Activated CD4-positive, alpha-beta T cell treated with anti-CD3 and anti-CD28 coated beads, Interleukin-2, amount 50 U/mL, for 24 hours (primary cell): ENCODE data around the gene AKAP1.
A peak's percentile ranks its signal among the peaks of the same experiment; 100 is the strongest.

ENCODE experiments used
- DNase-seq, 2 donors: peaks; one replicate each; pipeline ENCODE4 v3.0.0-alpha.2; 2020; ENCODE audit warnings: low read depth in 1 of 2, low spot score in 1 of 2

AKAP1 gene, protein sequence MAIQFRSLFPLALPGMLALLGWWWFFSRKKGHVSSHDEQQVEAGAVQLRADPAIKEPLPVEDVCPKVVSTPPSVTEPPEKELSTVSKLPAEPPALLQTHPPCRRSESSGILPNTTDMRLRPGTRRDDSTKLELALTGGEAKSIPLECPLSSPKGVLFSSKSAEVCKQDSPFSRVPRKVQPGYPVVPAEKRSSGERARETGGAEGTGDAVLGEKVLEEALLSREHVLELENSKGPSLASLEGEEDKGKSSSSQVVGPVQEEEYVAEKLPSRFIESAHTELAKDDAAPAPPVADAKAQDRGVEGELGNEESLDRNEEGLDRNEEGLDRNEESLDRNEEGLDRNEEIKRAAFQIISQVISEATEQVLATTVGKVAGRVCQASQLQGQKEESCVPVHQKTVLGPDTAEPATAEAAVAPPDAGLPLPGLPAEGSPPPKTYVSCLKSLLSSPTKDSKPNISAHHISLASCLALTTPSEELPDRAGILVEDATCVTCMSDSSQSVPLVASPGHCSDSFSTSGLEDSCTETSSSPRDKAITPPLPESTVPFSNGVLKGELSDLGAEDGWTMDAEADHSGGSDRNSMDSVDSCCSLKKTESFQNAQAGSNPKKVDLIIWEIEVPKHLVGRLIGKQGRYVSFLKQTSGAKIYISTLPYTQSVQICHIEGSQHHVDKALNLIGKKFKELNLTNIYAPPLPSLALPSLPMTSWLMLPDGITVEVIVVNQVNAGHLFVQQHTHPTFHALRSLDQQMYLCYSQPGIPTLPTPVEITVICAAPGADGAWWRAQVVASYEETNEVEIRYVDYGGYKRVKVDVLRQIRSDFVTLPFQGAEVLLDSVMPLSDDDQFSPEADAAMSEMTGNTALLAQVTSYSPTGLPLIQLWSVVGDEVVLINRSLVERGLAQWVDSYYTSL

DNA sequence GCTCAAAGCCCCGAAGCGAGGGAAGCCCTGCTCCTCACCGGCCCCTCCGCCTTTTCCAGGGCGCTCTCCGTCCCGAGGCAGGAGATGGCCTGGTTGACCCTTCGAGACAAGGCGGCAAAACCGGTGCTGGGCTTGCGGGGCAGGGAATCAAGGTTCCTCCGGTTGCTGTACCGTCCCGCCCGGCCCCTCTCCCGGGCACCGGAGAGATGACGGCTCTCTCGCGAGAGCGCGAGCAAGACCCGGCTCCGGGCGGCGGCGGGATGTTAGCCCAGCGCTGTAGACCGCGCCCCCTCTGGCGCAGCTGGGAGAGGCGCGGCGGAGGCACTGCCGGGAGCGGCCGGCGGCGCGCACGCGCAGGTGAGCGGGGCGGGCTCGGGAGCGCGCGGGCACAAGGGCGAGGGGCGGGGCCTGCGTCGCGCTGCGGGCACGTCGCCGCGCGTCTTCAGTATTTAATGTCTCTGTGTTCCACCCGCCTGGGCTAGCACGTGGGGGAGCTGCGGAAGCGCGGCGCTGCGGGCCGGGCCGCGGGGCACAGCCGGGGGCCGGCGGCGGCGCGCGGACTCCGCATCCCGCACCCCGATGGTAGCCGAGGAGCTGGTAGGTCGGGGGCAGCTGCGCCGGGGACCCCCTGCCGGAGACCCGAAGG is at the start of gene AKAP1:
TSS of gene AKAP1 (plus strand) at position 445 of the 646 bp plus-strand sequence. CDS start 20,219 bp downstream, outside the sequence.
- peak; percentile 82 to 89 for DNase-seq

DNA sequence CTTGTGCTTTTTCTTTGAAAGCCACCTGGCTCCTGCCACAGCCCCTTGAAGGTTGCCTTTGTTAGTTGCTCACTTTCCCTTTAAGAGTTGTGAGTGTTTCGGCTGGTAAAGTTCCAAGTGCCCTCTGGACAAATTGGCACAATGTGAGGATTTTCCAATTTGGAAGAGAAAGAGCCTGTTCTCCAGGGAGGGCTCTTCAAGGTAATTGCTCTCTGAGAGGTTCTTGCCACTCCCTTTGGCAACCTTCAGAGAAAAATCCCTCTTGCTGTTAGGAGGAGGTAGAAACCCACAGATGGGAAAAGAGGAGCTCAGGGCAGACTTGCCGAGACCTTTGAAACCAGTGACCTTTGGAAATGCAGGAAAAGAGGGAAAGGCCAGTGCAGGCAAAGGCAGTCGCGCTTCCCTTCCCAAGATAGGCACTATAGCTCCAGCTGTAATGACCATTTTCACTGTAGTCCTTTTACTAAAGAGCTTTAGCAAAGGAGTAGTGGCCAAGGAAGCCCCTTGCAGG is 49.0 kb upstream of the AKAP1 start:
- no peak for DNase-seq

DNA sequence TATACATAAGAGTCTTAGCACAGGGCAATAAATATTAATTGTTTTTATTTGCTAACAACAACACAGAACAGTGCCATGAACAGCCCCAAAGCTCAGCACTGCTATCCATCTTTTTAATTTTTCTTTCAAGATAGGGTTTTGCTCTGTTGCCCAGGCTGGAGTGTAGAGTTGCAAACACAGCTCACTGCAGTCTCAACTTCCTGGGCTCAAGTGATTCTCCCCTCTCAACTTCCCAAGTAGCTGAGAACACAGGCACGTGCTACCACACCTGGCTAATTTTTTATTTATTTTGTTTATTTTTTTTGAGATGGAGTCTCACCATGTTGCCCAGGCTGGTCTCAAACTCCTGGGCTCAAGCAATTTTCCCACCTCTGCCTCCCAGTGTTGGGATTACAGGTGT is 47.6 kb upstream of the AKAP1 start:
- DNase-seq = no peak

DNA sequence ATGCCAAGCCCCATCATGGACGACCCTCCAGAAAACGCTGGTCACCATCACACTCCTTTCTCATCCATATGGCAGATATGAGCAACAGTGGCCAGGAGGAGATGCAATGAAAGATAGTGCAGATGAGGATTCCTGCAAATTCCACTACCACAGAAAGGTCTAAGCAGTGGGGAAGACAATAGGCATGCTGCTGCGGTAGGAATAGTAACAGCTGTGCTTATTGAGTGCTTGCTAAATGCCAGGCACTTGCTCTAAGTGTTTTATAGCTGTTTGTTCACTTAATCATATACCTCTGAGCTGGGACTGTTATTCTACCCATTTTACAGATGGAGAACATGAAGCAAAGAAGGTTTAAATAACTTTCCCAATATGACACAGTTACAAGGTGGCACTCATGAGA is 46.6 kb upstream of the AKAP1 start:
- DNase-seq = no peak

DNA sequence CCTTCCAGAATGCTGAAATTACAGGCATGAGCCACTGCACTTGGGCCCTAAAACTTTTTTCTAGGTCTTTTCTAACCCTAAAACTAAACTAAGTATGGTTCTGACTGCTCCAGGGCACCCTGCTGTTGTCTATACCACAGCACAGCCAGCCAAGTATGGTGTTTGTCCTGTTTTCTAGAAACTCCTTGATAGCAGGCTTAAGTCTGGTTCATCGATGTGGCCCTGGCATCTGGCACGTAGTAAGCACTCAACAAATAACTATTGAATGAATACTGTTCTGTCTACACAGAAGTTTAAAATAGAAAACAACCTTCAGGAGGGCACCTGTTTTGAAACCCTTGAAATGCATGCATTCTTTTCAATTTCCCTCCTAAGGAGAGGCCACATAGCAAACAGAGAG is 44.5 kb upstream of the AKAP1 start:
- DNase-seq = no peak

DNA sequence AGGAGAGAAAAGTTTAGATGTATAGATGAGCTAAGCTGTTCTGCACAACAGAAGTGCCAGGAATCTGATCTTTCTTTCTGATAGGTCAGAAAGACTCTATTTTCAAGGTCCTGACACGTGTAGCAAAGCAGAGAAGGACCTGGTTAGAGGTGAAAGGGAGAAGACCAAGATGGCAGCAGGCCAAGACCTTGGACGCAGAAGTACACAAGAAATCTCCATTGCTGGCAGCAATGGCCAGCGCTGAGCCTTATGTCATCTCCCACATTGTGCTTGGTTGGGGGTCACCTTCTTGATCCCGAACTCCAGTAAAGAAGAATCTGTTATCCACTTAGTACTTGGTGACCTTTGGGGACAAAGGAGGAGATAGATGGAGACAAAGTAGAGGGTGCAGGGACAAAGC is 41.8 kb upstream of the AKAP1 start:
- DNase-seq = no peak

DNA sequence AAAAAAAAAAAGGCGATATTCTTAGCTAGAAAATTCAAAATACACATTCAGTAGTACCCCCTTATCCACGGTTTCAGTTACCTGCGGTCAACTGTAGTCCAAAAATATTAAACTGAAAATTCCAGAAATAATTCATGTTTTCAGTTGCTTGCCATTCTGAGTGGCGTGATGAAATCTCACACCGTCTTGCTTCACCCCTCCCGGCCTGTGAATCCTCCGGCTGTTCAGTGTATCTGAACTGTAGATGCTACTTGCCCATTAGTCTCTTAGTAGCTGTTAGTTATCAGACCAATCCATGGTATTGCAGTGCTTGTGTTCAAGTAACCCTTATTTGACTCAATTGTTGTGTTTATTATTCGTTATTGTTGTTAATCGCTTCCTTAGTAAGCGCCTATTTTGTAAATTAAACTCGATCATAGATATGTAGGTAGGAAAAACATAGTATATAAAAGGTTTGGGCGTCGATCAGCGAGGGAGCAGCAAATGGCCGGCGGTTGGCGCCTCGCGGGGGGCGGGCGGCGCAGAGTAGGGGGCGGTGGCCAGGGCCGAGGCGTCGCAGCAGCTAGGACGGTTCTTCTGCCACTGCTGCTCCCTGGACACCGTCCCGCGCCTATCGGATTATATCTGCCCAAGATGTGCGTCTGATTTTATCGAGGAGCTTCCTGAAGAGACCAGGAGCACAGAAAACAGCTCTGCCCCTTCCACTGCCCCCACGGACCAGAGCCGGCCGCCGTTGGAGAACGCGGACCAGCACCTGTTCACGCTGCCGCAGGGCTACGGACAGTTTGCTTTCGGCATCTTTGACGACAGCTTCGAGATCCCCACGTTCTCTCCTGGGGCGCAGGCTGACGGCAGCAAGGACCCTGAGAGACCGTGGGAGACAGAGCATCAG is 39.8 kb upstream of the AKAP1 start:
- no peak for DNase-seq

DNA sequence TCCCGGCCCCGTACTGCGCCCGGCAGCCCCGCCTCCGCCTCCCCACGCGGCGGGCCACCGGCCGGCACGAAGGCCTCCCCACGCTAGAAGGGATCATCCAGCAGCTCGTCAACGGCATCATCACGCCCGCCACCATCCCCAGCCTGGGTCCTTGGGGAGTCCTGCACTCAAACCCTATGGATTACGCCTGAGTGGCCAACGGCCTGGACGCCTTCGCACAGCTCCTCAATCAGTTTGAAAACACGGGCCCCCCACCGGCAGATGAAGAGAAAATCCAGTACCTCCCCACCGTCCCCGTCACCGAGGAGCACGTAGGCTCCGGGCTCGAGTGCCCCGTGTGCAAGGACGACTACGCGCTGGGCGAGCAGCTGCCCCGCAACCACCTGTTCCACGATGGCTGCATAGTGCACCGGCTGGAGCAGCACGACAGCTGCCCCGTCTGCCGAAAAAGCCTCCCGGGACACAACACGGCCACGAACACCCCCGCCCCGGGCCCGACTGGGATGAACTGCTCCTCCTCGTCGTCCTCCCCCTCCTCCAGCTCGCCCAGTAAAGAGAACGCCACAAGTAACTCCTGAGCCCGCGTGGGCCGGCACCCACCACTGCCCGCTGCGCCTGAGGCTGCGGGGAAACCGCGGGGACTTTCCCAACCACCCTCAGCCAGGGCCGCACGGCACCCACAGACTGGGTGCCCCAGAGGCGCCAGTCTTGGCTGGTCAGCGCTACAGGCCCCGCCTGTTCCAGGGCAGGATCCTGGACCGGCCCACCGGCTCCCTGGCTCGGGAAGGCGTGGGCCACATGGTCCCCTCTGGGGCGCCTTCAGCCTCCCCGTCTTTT is 39.0 kb upstream of the AKAP1 start:
- DNase-seq = peak in 1 of 2 donors; percentile 8

DNA sequence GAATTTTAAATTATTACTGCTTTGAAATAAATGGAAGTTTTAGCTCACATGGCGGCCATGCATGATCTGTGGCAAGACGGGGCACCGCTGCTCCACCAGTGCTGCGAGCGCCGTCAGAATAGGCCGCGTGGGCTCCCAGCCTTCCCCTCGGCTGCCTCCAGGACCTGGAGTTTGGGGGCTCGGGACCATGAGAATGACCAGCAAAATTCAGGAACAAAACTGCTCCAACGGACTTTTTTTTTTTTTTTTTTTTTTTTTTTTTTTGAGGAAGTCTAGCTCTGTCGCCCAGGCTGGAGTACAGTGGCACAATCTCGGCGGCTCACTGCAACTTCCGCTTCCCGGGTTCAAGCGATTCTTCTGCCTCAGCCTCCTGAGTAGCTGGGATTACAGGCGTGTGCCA is 38.3 kb upstream of the AKAP1 start:
- DNase-seq = no peak

DNA sequence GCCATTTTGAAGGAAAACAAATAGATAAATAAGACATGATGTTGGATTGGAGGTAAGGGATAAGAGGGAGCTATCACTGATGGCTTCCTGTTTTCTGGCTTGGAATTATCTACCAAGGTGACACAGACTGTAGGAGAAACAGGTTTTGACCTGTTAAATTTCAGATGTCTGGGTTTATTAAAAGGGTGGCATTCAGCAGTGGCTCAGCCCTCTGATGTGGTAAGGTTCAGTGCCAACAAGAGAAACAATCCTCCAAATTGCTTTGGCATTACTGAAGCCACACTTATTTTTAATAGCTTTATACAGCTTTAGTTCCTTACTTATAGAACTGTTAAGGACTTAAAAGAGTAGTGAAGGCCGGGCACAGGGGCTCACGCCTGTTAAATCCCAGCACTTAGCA is 37.0 kb upstream of the AKAP1 start:
- DNase-seq = no peak

DNA sequence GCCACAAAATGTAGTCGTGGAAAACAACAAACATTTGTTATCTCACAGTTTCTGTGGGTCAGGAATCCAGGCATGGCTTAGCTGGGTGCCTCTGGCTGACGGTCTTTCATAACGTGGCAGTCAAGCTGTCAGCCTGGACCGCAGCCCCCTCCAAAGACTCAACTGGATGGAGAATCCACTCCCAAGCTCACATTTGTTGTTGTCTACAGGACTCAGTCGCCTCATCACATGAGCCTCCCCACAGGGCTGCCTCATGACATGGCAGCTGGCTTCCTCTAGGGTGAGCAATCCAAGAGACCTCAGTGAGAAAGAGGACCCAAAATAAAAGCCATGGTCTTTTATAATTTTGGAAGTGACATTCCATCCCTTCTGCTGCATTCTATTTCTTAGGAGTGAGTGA is 34.7 kb upstream of the AKAP1 start:
- no peak for DNase-seq

DNA sequence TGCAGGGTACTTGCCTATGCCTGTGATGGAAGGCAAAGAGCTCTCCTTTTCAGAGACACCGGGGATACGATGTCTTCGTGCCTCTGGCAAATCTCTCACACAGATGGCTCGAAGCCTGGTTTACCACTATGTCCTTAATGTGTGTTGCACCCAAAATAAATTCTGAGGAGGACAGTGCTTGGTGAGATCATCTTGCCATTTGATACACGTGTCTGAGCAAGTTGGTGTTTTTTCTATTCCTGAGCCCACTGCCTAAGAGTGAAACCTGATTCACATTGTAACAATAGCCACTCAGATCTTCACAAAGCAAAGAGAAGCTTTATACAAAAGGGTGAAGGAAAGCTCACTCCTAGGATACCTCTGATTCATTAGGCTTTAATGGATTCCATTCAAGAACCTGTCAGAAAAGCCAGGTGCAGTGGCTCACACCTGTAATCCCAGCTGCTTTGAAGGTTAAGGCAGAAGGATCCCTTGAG is 33.1 kb upstream of the AKAP1 start:
- DNase-seq = no peak

DNA sequence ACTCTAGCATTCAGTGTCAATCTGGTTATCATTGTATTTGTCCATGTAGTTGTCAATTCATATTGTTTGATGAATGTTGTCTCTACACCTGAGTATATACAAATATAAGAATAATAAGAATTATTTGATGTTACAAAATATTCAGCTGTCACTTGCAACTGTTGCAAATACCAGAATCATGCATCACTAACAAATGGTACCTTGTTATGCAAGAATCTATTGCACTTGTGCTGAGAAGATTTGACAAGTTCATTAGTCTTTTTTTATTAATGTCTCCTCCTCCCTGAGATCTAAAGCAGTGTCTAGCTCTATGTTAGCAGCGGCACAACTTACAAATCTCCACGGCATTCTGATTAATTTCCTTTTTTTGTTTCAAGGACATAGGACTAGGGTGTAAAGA is 22.2 kb upstream of the AKAP1 start:
- DNase-seq = no peak

DNA sequence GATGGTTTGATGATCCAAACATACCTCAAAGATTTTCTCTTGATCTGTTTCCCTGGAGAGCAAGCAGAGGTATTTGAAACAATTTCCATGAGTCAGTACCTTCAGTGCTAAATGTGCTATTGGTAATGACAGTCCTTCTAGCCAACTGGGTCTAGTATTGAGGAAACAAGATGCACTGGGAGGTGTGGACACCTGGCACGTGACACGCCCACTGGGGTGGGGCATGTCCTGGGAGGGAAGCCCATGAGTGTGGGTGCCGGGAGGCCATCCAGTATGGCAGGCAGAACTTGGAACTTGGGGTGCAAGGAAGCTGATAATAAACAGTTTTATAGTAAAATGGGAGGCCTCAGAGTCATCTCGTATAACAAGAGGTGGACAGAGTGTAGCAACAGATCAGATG is 17.9 kb upstream of the AKAP1 start:
- no peak for DNase-seq

DNA sequence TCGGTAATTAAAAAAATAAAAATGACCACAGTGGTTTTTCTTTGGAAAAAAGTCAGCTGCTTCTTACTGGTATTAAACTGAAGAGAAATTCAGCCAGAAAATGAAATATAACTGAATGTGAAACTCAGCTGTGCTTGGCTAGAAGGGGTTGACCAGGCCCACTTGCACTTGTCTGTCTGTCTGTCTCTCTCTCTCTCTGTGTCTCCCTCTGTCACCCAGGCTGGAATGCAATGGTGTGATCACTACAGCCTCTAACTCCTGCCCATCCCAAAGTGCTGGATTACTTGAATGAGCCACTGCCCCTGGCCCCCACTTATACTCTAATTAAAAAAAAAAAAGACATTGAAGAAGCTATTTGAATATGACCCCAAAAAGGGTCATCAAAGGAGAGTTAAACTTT is 17.3 kb upstream of the AKAP1 start:
- DNase-seq = no peak

DNA sequence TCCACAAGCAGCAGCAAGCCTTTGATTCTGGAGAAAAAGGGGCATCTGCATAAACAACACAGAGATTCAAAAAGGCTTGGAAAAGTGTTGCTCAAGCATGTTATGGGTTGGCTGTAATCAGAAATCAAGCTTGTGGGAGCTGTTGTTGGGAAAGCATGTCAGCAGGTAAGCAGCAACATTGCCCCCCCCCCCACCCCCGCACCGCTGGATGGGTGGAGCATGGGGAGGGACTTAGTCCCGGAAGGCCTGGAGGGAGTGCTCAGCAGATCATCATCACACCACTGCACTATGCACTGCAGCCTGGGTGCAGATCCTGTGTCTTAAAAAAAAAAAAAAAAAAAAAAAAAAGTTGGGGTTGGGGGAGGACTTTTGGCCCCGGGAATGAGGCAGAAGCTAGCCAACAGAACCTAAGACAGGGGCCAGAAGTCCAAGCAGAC is 16.8 kb upstream of the AKAP1 start:
- DNase-seq = no peak

DNA sequence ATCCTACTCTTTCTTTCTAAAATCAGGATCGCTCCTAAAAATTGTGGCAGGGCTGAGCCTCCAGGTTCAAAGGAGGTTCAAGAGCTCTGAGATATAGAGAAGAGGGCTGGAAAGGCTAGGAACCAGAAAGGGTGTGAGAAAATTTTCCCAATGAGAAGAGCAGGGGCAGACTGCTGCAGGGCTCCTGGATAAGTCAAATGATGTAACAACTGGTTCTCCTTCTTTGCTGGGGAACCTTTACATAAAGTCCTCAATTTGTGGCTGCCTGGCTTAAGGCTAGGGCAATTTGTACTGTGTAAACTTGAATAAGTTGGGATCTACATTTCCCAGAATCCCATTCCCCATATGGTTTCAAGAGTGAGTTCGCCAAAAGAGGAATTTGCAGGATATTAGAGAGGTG is 16.3 kb upstream of the AKAP1 start:
- DNase-seq = no peak

DNA sequence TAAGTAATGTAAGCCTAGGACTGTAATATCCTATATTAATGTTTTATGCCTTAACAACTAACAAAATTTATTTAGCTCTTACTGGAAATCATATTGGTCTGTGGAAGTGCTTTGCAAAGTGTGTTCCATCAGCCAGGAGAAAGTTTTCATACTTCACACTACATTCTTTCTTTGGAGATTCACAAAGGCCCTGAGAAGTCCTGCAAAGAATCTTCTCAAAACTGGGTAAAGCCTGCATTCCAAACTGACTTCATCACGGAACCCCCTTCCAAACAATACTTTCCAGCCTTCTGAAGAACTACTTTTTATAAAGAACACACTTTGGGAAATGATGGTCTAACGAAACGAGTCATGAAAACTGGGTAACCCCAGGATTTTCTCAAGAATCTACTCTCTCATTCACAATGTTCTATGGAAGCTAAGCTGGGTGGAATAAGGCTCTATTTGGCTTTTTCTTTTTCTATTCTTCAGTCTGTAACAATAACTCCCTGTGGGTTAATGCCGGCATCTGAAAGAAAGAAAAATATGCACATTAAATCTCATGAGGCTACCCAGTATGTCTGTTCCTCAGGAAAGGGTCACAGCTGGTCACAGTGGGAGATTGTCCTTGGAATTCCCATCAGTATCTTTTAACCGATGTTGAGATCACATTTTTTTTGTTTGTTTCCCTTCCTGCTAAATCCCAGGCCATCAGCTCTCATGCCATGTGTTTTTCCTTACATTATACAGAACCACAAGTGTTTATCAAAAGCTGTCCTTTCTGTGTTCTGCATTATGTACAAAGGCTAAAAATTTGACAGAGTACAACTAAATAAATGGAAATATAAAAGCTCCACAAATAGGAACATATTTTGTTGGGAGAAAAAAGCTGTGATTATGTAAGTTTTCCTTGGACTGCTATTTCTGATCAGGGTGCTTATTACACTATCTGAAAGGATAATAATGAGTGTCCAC is 12.8 kb upstream of the AKAP1 start:
- DNase-seq = no peak
